ENCODE measurements around the gene KCNH3.

DNA sequence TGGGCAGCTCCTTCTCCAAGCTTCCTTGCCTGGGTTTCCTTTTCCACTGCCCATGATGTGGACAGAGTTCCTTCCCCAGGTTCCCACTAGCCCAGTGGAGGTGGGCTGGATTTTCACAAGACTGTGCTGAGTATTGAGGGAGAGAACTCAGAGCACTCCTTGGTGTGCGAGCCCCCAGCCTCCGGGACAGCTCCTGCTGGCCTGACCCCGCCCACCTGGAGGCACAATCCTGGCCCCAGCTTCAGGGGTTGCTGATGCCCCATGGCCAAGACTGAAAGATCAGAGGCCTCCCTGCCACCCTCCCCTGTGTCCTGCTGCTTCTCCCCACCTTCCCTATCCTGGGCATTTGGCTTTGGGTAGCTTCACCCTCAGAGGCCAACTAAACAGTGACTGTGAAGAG lies 7.7 kb downstream of the KCNH3 start:
- TF ChIP-seq, protein P1, sequence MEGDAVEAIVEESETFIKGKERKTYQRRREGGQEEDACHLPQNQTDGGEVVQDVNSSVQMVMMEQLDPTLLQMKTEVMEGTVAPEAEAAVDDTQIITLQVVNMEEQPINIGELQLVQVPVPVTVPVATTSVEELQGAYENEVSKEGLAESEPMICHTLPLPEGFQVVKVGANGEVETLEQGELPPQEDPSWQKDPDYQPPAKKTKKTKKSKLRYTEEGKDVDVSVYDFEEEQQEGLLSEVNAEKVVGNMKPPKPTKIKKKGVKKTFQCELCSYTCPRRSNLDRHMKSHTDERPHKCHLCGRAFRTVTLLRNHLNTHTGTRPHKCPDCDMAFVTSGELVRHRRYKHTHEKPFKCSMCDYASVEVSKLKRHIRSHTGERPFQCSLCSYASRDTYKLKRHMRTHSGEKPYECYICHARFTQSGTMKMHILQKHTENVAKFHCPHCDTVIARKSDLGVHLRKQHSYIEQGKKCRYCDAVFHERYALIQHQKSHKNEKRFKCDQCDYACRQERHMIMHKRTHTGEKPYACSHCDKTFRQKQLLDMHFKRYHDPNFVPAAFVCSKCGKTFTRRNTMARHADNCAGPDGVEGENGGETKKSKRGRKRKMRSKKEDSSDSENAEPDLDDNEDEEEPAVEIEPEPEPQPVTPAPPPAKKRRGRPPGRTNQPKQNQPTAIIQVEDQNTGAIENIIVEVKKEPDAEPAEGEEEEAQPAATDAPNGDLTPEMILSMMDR (IDR thresholded peaks at IDR 0.05; ENCODE audit: low read depth, low read length, missing input control), result no peak
- TF ChIP-seq TAF1 (conservative IDR thresholded peaks at IDR 0.05), result no peak
- TF ChIP-seq SP1 (IDR thresholded peaks at IDR 0.05), result no peak
- TF ChIP-seq EGR1 (IDR thresholded peaks at IDR 0.05; ENCODE audit: low read depth in 2 of 2), result no peak
